GM12801 (cell line): ENCODE measurements around the gene UGT1A8.

Source experiments
- CTCF ChIP-seq: IDR thresholded peaks from one replicate; pipeline ENCODE4 v1.5.1; 2011; ENCODE audit warnings: control low read depth; ENCODE audit not compliant: insufficient read length; ENCODE audit errors: extremely low read depth

The UGT1A8 gene

GRCh38 chr2:233598952-233599351 lies 18.5 kb upstream of the UGT1A8 start:
- no peak for TF ChIP-seq CTCF

DNA sequence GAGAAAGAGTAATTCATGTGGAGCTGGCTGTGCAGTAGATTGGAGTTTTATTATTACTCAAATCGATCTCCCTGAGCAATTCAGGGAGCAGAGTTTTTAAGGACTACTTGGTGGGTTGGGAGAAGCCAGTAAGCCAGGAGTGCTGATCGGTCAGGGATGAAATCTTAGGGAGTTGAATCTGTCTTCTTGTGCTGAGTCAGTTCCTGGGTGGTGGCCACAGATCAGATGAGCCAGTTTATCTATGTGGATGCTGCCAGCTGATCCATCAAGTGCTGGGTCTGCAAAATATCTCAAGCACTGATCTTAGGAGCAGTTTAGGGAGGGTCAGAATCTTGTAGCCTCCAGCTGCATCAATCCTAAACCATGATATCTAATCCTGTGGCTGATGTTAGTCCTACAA lies 17.0 kb upstream of the UGT1A8 start:
- no peak for TF ChIP-seq CTCF

DNA sequence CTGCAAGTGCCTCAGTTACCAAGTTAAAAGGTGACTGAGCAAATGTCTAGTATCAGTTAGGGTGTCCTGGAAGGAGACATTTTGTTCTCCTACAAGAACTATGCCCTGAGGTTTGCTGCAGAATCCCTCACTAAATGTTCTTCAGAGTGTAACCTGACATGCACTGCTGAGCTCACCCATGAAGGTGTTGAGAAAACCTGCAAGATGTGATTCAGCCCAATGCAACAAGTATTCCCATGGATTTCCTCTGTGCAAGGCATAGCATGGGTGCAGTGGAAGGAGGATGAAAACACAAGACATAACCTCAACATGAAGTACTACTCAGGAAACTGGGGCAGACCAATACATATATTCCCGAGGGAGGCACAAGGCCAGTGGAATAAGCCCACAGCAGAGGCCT lies 15.4 kb upstream of the UGT1A8 start:
- TF ChIP-seq CTCF, result no peak

GRCh38 chr2:233603520-233603919 lies 13.9 kb upstream of the UGT1A8 start:
- no peak for TF ChIP-seq CTCF

GRCh38 chr2:233604826-233605225 lies 12.6 kb upstream of the UGT1A8 start:
- no peak for TF ChIP-seq CTCF

DNA sequence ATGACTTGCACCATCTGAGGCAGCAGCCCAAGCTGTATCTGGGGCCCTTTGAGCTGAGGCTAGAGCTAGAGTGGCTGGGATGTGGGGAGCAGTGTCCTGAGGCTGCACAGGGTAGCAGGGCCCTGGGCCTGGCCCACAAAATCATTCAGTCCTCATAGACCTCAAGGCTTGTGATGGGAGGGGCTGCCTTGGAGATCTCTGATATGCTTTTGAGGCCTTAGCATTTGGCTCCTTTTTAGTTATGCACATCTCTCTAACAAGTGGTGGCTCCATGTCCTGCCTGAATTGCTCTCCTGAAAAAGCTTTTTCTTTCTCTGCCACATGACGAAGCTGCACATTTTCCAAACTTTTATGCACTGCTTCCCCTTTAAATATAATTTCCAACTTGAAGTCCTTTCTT lies 11.8 kb upstream of the UGT1A8 start:
- no peak for TF ChIP-seq CTCF

- TF ChIP-seq CTCF, result no peak
Observed at GRCh38 chr2:233611284-233611683, 6.1 kb upstream of the UGT1A8 start.

- TF ChIP-seq CTCF, result no peak
Observed at GRCh38 chr2:233620204-233620603, 2.8 kb downstream of the UGT1A8 start.
